ENCODE measurements around the gene SRSF10. TPM values are rescaled to one million over a fixed set of nuclear protein-coding genes. Genes with fewer than 3 reads are reported as not detected.

Gene SRSF10
- total RNA-seq, 4 donors from 2014 or later = 20.4 to 49.9 (median 26.5) TPM

DNA sequence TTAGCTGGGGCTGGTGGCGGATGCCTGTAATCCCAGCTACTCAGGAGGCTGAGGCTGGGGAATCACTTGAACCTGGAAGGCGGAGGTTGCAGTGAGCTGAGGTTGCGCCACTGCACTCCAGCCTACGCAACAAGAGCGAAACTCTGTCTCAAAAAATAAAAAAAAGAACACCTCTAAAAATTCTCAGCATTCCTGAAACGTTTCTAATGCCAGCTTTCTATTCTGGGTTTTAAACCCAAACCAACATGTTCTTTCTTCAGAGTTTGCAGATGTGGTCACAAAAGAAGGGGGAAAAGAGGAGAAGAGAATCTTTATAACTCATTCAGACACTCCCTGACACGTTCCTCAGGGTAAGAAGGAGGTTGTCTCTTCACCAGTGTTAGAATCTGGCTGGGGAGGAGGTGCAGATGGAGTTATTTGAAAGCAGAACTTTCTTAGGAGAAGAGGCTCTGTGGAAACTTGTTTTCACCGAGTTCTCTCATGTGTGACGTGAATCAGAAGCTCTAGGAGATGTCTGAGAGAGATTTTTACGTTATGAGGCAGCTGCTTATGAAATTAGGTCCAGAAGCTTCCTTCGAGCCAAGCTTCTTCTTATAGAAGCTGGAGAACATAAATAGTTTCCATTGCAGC lies 49.2 kb downstream of the SRSF10 start:
- in situ Hi-C loops (cut with MboI; ENCODE audit: low sequenced_read_pairs in 4 of 4) = no loop called here
- no peaks in the 10 kb centered on the region for H3K9me3 ChIP-seq
- H3K36me3 ChIP-seq = no peaks in the 10 kb centered on the region
- no peaks in the 10 kb centered on the region for H3K27me3 ChIP-seq
- ATAC-seq = no peak
- intact Hi-C loops (cut with DNase I; ENCODE audit: low total_unique reads) = no loop called here
- H3K27ac ChIP-seq = no peak overlapping the region
- no peak for DNase-seq
- H3K4me3 ChIP-seq = no peak overlapping the region
- H3K4me1 ChIP-seq = no peaks in the 10 kb centered on the region
- TF ChIP-seq POLR2A (IDR thresholded peaks at IDR 0.05) = no peak
- TF ChIP-seq, protein P1, sequence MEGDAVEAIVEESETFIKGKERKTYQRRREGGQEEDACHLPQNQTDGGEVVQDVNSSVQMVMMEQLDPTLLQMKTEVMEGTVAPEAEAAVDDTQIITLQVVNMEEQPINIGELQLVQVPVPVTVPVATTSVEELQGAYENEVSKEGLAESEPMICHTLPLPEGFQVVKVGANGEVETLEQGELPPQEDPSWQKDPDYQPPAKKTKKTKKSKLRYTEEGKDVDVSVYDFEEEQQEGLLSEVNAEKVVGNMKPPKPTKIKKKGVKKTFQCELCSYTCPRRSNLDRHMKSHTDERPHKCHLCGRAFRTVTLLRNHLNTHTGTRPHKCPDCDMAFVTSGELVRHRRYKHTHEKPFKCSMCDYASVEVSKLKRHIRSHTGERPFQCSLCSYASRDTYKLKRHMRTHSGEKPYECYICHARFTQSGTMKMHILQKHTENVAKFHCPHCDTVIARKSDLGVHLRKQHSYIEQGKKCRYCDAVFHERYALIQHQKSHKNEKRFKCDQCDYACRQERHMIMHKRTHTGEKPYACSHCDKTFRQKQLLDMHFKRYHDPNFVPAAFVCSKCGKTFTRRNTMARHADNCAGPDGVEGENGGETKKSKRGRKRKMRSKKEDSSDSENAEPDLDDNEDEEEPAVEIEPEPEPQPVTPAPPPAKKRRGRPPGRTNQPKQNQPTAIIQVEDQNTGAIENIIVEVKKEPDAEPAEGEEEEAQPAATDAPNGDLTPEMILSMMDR (IDR thresholded peaks at IDR 0.05 in 4 of 5, conservative IDR thresholded peaks at IDR 0.05 in 1 of 5) = no peak

DNA sequence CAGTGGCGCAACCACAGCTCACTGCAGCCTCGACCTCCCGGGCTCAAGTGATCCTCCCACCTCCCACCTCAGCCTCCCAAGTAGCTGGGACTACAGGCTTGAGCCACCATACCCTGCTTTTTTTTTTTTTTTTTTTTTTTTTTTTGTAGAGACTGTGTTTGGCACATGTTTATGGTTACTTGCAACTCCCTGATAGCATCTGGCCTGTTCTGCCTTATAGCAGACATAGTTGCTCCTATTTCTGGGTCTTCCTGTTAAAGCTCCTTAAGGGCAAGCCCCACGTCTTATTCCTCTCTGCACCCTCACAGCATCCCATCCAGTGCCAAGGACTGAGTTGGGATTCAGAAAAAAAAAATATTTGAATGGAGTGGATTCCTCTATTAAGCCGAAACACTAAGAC lies 49.9 kb downstream of the SRSF10 start:
- intact Hi-C loops (cut with DNase I; ENCODE audit: low total_unique reads) = no loop called here
- H3K27me3 ChIP-seq = no peaks in the 10 kb centered on the region
- H3K27ac ChIP-seq = no peak overlapping the region
- no peaks in the 10 kb centered on the region for H3K4me1 ChIP-seq
- no peak for ATAC-seq
- TF ChIP-seq, protein P1 (IDR thresholded peaks at IDR 0.05 in 4 of 5, conservative IDR thresholded peaks at IDR 0.05 in 1 of 5) = no peak
- no peak for TF ChIP-seq POLR2A (IDR thresholded peaks at IDR 0.05)
- H3K36me3 ChIP-seq = no peaks in the 10 kb centered on the region
- no peak for DNase-seq
- in situ Hi-C loops (cut with MboI; ENCODE audit: low sequenced_read_pairs in 4 of 4) = no loop called here
- no peak overlapping the region for H3K4me3 ChIP-seq
- H3K9me3 ChIP-seq = no peaks in the 10 kb centered on the region

- Histone ChIP-seq H3K36me3 (no peaks in the 10 kb centered on the region), H3K9me3 (no peaks in the 10 kb centered on the region), H3K27me3 (no peaks in the 10 kb centered on the region), H3K4me3 (no peak overlapping the region), H3K27ac (no peak overlapping the region), H3K4me1 (peaks cover 0 to 5% of the 10 kb centered on the region in 2 donors)
- ATAC-seq (no peak), DNase-seq (no peak)
- intact Hi-C loops (cut with DNase I; ENCODE audit: low total_unique reads) (no loop called here), in situ Hi-C loops (cut with MboI; ENCODE audit: low sequenced_read_pairs in 4 of 4) (no loop called here)
- TF ChIP-seq POLR2A (IDR thresholded peaks at IDR 0.05) = no peak
- TF ChIP-seq, protein P1 (IDR thresholded peaks at IDR 0.05 in 4 of 5, conservative IDR thresholded peaks at IDR 0.05 in 1 of 5) = no peak
These were observed 51.3 kb downstream of the SRSF10 start for GRCh38 chr1:23928789-23929188.

- Histone ChIP-seq H3K4me1 (peaks cover 0 to 5% of the 10 kb centered on the region in 2 donors), H3K27me3 (no peaks in the 10 kb centered on the region), H3K27ac (no peak overlapping the region), H3K36me3 (no peaks in the 10 kb centered on the region), H3K9me3 (no peaks in the 10 kb centered on the region), H3K4me3 (no peak overlapping the region)
- intact Hi-C loops (cut with DNase I; ENCODE audit: low total_unique reads) (no loop called here), in situ Hi-C loops (cut with MboI; ENCODE audit: low sequenced_read_pairs in 4 of 4) (no loop called here)
- TF ChIP-seq, protein P1 (IDR thresholded peaks at IDR 0.05 in 4 of 5, conservative IDR thresholded peaks at IDR 0.05 in 1 of 5) = no peak
- TF ChIP-seq POLR2A (IDR thresholded peaks at IDR 0.05) = no peak
- DNase-seq (no peak), ATAC-seq (no peak)
These were observed 53.0 kb downstream of the SRSF10 start for GRCh38 chr1:23927097-23927496.

GRCh38 chr1:23925279-23925678 lies 54.8 kb downstream of the SRSF10 start:
- H3K9me3 ChIP-seq = no peaks in the 10 kb centered on the region
- in situ Hi-C loops (cut with MboI; ENCODE audit: low sequenced_read_pairs in 4 of 4) = no loop called here
- ATAC-seq (no peak), DNase-seq (no peak)
- H3K36me3 ChIP-seq = no peaks in the 10 kb centered on the region
- H3K4me1 ChIP-seq = peaks cover 6 to 13% of the 10 kb centered on the region in 2 donors
- H3K27ac ChIP-seq = no peak overlapping the region
- H3K27me3 ChIP-seq = no peaks in the 10 kb centered on the region
- intact Hi-C loops (cut with DNase I; ENCODE audit: low total_unique reads) = no loop called here
- no peak overlapping the region for H3K4me3 ChIP-seq
- TF ChIP-seq, protein P1 (IDR thresholded peaks at IDR 0.05 in 4 of 5, conservative IDR thresholded peaks at IDR 0.05 in 1 of 5) = no peak
- no peak for TF ChIP-seq POLR2A (IDR thresholded peaks at IDR 0.05)

Data from gastrocnemius medialis (tissue), 4 donors.